Measurements from ENCODE around the gene HECTD4.

GRCh38 chr12:112409906-112410244, 27.6 kb upstream of the HECTD4 start:
- TF ChIP-seq CREB1 (CRISPR knock-in tag; IDR thresholded peaks at IDR 0.05; ENCODE audit: low read depth), result no peak
- no peak for TF ChIP-seq ZNF114 (CRISPR knock-in tag; IDR thresholded peaks at IDR 0.05)
- no peak for TF ChIP-seq CTCF (conservative IDR thresholded peaks at IDR 0.05; ENCODE audit: low read depth in 2 of 2)
- TF ChIP-seq EZH2phosphoT487 (IDR thresholded peaks at IDR 0.05; ENCODE audit: unreplicated experiment), result no peak
- no peak for TF ChIP-seq EZH2 (IDR thresholded peaks at IDR 0.05; ENCODE audit: low read depth, unreplicated experiment)
- TF ChIP-seq JUNB (IDR thresholded peaks at IDR 0.05; ENCODE audit: unreplicated experiment), result no peak
- TF ChIP-seq ZNF462 (CRISPR knock-in tag; IDR thresholded peaks at IDR 0.05), result no peak

Data from GM23338 (cell line).